Activated B cell treated with CpG ODN at 0.5 μM for 24 hours (primary cell): ENCODE measurements around the gene TMEM45B. TPM values are rescaled to one million over a fixed set of nuclear protein-coding genes. Genes with fewer than 3 reads are reported as not detected.

Source experiments
- ATAC-seq: fragments of 200-7000 bp; cut with Tn5 transposase; one replicate; pipeline ENCODE4 v1.10.0; 2021; ENCODE audit warnings: low read depth, mild to moderate bottlenecking, moderate library complexity
- CTCF ChIA-PET: fragments of 350-600 bp; sonication (Branson Sonifier 250); formaldehyde crosslinking; loops from one replicate; lab custom pipeline; 2021; ENCODE audit warnings: antibody characterized with exemption; lab: Charles Lee
- POLR2A ChIA-PET: fragments of 350-600 bp; sonication (Branson Sonifier 250); formaldehyde crosslinking; loops from one replicate; lab custom pipeline; 2021; ENCODE audit warnings: antibody characterized with exemption; lab: Charles Lee
- DNase-seq: peaks from one replicate; pipeline ENCODE4 v3.0.0; 2022
- H3K27ac Mint-ChIP-seq: one replicate; pipeline ENCODE4 v1.8.0; 2020; ENCODE audit warnings: mixed read lengths
- H3K27me3 Mint-ChIP-seq: one replicate; pipeline ENCODE4 v1.8.0; 2021; ENCODE audit warnings: mixed read lengths
- H3K36me3 Mint-ChIP-seq: one replicate; pipeline ENCODE4 v1.8.0; 2021; ENCODE audit warnings: low read depth, mixed read lengths
- H3K4me1 Mint-ChIP-seq: one replicate; pipeline ENCODE4 v1.8.0; 2021; ENCODE audit warnings: mixed read lengths
- H3K4me3 Mint-ChIP-seq: one replicate; pipeline ENCODE4 v1.8.0; 2020; ENCODE audit warnings: mild to moderate bottlenecking, mixed read lengths
- H3K9me3 Mint-ChIP-seq: one replicate; pipeline ENCODE4 v1.8.0; 2020; ENCODE audit warnings: mixed read lengths
- CTCF ChIP-seq: fragments of 200-600 bp; IDR thresholded peaks from one replicate; pipeline ENCODE4 v1.8.0; 2022; ENCODE audit warnings: antibody characterized with exemption, mild to moderate bottlenecking
- intact Hi-C: fragments of 100-400 bp; cut with micrococcal nuclease; formaldehyde crosslinking; loops from one replicate; pipeline ENCODE4 v1.15.1; 2024
- total RNA-seq: library from RNA; stranded (reverse); gene quantifications from 2 replicates; pipeline ENCODE4 v1.2.3, GENCODE V29; 2022

TMEM45B gene
- not detected in 2 replicates for total RNA-seq

DNA sequence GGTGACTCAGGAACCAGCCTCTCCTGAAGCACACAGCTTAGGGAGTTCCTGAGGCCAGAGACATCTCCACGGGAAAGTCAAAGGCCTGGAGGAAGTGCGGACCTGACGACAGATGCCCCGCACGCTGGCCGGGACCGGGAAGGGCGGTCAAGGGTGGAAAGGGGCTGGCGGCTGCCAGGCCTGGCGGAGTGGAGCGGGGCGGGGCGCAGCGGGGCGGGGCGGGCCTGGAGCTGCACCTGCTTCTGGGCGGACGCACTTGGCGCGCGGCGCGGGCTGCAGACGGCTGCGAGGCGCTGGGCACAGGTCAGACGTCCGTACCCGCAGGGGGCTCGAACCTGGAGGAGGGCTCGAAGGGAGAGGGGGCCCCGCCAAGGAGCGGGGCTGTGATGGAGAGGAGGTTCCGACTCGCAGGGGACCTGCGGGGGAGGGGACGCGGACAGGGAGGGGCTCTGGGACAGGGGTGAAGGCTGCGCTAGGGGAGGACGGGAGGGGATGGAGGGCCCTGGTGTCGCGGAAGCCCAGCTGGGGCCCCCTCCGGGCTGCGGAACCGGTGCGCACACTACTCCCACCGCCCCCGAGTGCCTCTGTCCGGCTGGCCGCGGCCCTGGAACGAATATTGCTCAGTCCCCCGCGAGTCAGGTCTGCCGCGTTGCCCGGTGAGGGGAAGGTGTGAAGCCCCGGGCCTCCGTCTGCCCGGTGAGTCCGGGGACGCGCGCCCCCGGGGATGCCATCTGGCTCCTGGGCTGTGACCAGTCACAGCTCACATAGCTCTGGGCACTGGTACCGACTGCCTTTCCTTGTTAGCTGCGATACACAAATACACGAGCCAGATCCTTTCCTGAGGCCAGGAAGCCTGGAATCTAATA lies at the start of gene TMEM45B:
Gene TMEM45B, plus strand, starts transcription at position 253 of the 866 bp plus-strand sequence. CDS start 36,635 bp downstream, outside the sequence.
- ATAC-seq (no peak), DNase-seq (no peak)
- Mint-ChIP-seq H3K4me1 (peaks cover 4% of the 10 kb centered on the region), H3K27ac (no peak within 1 kb of the TSS), H3K36me3 (no peaks in the 10 kb centered on the region), H3K4me3 (no peak within 1 kb of the TSS), H3K9me3 (no peaks in the 10 kb centered on the region), H3K27me3 (peaks cover 40% of the 10 kb centered on the region)
- intact Hi-C loops, result no loop called here
- ChIA-PET POLR2A (no interaction called here), CTCF (no interaction called here)
- no peak for TF ChIP-seq CTCF

DNA sequence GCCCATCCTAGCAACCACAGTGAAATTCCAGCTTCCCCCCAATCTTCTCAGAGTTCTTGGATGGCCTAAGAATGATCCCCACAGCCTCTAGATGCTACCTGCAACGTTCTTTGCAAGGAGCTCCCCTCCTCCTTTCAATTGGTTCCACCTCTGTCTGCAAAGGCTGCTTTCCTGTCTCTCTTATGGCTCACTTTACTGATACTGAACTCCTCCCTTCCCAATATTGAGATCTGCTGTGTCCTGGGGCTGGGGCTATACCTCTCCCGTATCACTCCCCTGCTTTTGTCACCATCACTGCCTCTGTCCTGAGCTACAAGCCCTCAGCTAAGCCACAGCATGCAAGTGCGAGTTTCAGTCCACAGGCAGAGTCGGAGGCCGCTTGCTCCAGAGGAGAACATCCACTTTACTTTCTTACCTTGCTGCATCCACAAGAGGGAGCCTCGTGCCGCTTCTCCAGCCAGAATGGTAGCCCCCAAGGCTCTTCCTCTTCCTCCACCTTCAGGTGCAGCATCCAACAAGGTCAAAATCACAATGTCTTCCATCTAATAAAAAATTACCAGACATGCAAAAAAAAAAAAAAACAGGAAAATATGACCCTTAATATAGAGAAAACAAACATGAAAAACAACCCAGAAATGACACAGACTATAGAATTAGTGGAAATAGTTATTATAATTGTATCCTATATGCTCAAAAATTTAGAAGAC lies 48.6 kb upstream of the TMEM45B start:
- ChIA-PET CTCF (no interaction called here), POLR2A (no interaction called here)
- intact Hi-C loops, result loop anchor here (5.0 kb wide), 1 partner anchor 365 kb away; no protein-coding TSS in a partner anchor
- H3K27me3 Mint-ChIP-seq, result peaks cover 7% of the 10 kb centered on the region
- DNase-seq (no peak), ATAC-seq (no peak)
- no peaks in the 10 kb centered on the region for H3K36me3 Mint-ChIP-seq
- H3K4me3 Mint-ChIP-seq, result no peak overlapping the region
- TF ChIP-seq CTCF, result no peak
- peaks cover 8% of the 10 kb centered on the region for H3K9me3 Mint-ChIP-seq
- H3K4me1 Mint-ChIP-seq, result no peaks in the 10 kb centered on the region
- H3K27ac Mint-ChIP-seq, result no peak overlapping the region

DNA sequence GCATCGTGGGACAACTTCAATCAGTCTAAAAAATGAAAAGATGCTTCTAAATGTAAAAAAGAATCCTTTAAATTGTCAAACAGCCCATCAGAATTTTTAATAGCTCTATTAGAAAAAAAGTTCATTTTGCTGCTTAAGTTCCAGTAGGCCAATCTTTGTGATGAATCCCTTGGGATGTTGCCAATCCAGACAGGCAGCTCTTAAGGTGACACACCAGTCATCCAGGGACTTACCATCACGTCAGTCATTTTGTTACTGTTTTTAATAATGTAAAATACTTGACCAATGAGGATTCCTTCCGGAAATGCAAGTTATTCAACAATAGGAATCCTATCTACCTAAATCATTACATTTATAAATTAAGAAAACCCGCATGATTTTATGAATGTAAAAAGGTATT lies 47.8 kb upstream of the TMEM45B start:
- Mint-ChIP-seq H3K4me1 (no peaks in the 10 kb centered on the region), H3K27me3 (peaks cover 7% of the 10 kb centered on the region), H3K4me3 (no peak overlapping the region), H3K36me3 (no peaks in the 10 kb centered on the region), H3K9me3 (peaks cover 8% of the 10 kb centered on the region), H3K27ac (no peak overlapping the region)
- ATAC-seq (no peak), DNase-seq (no peak)
- ChIA-PET CTCF (no interaction called here), POLR2A (no interaction called here)
- TF ChIP-seq CTCF, result no peak
- intact Hi-C loops, result loop anchor here (5.0 kb wide), 1 partner anchor 364 kb away; no protein-coding TSS in a partner anchor

GRCh38 chr11:129768356-129768755 lies 47.3 kb upstream of the TMEM45B start:
- H3K27me3 Mint-ChIP-seq, result peaks cover 7% of the 10 kb centered on the region
- no peaks in the 10 kb centered on the region for H3K36me3 Mint-ChIP-seq
- peaks cover 8% of the 10 kb centered on the region for H3K9me3 Mint-ChIP-seq
- POLR2A ChIA-PET, result no interaction called here
- no peaks in the 10 kb centered on the region for H3K4me1 Mint-ChIP-seq
- intact Hi-C loops, result loop anchor here (5.0 kb wide), 1 partner anchor 364 kb away; no protein-coding TSS in a partner anchor
- ATAC-seq (no peak), DNase-seq (no peak)
- CTCF ChIA-PET, result no interaction called here
- H3K27ac Mint-ChIP-seq, result no peak overlapping the region
- TF ChIP-seq CTCF, result no peak
- H3K4me3 Mint-ChIP-seq, result no peak overlapping the region

- H3K4me3 Mint-ChIP-seq, result no peak overlapping the region
- no peaks in the 10 kb centered on the region for H3K4me1 Mint-ChIP-seq
- TF ChIP-seq CTCF, result no peak
- CTCF ChIA-PET, result no interaction called here
- H3K27me3 Mint-ChIP-seq, result peaks cover 3% of the 10 kb centered on the region
- DNase-seq (no peak), ATAC-seq (no peak)
- peaks cover 8% of the 10 kb centered on the region for H3K9me3 Mint-ChIP-seq
- intact Hi-C loops, result loop anchor here (5.0 kb wide), 1 partner anchor 363 kb away; no protein-coding TSS in a partner anchor
- no peaks in the 10 kb centered on the region for H3K36me3 Mint-ChIP-seq
- POLR2A ChIA-PET, result no interaction called here
- no peak overlapping the region for H3K27ac Mint-ChIP-seq
Measured at GRCh38 chr11:129769059-129769458, 46.6 kb upstream of the TMEM45B start.
